Activated T-helper 17 cell treated with anti-CD3 and anti-CD28 coated beads, Interleukin-2, amount 50 U/mL, for 72 hours (primary cell): ENCODE results near the gene EEIG1. TPM values are rescaled to one million over a fixed set of nuclear protein-coding genes. Genes with fewer than 3 reads are reported as not detected.
"Not testable (repeated sequence)": the region's sequence is repeated elsewhere in the genome, so short reads cannot be mapped to it uniquely, and the experiment has no call there.

Experiments
- ATAC-seq: fragments of 150-1000 bp; cut with Tn5 transposase; replicated peaks from 2 replicates; pipeline ENCODE4 v1.10.0; 2021; ENCODE audit warnings: mild to moderate bottlenecking, moderate library complexity
- H3K27ac Mint-ChIP-seq: one replicate; pipeline ENCODE4 v1.8.0; 2022; ENCODE audit warnings: mixed read lengths
- H3K27me3 Mint-ChIP-seq: one replicate; pipeline ENCODE4 v1.8.0; 2022; ENCODE audit warnings: mixed read lengths
- H3K36me3 Mint-ChIP-seq: one replicate; pipeline ENCODE4 v1.8.0; 2022; ENCODE audit warnings: low read depth, mild to moderate bottlenecking, mixed read lengths
- H3K4me1 Mint-ChIP-seq: one replicate; pipeline ENCODE4 v1.8.0; 2022; ENCODE audit warnings: mixed read lengths
- H3K4me3 Mint-ChIP-seq: one replicate; pipeline ENCODE4 v1.8.0; 2022; ENCODE audit warnings: mild to moderate bottlenecking, mixed read lengths
- H3K9me3 Mint-ChIP-seq: one replicate; pipeline ENCODE4 v1.8.0; 2022; ENCODE audit warnings: mixed read lengths
- total RNA-seq, 2 donors: library from RNA; stranded (reverse); gene quantifications; one replicate each; pipeline ENCODE4 v1.2.3, GENCODE V29; 2022

The EEIG1 gene
- total RNA-seq: 10 to 100 TPM; 29.6 to 37.8 TPM

DNA sequence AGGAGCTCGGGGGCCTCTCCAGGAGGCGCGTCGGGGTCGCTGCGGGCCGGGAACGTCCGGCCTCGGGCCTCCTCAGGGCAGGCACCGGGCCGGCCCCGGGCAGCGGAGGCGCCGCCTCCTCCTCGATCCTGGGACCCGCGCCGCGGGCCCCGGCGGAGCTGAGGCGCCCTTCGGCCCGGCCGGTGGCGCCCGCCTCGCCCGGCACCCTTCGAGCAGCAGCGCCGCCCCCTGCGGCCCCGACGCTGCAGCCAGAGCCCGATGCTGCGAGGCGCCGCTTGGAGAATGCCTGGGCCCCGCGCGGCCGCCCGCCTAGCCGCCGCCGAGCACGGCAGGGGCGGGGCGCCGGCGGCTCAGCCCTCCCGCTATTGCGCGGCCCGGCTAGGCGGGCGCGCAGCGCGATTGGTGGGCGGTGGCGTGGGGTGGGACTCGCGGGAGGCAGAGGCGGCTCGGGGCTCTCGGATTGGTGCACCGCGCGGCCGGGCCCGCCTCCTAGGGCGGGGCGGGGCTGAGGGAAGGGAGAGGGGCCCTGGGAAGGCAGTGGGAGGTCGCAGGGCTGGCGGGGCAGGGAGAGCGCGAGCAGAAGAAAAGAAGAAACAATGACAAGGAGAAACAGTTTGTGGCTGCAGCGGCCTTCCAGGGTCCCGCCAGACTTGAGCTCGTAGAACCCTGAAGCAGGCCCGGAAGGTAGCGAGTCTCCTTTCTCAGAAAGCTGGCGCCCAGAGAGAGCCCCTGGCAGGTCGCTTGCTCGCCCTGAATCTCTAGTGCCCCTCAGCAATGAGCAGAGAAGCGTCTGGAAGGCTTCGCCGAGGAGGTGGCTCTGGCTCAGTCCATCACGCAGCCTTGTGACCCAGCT lies at the start of gene EEIG1:
TSS of gene EEIG1 (minus strand) at position 284 of the 853 bp plus-strand sequence. CDS start 852 bp downstream, outside the sequence.
- peak; percentile 91 for ATAC-seq
- Mint-ChIP-seq H3K27me3 (no peaks in the 10 kb centered on the region), H3K4me3 (peak within 1 kb of the TSS; percentile 96)

DNA sequence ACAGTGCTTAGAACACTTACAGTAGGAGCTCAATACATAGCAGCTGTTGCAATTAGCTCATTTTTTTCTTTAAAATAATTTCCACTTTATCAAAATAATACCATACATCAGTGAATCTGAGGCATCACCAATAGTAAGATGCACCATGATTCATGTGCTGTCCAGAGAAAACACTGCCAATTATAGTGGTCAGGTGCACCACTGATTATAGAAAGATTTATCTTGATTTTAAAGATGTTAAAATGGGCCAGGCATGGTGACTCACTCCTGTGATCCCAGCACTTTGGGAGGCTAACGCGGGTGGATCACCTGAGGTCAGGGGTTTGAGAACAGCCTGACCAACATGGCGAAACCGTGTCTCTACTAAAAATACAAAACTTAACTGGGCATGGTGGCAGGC lies 46.9 kb upstream of the EEIG1 start:
- ATAC-seq: no peak
- Mint-ChIP-seq H3K4me3 (peak overlapping the region; percentile 84), H3K4me1 (peaks cover 37% of the 10 kb centered on the region), H3K27ac (peak overlapping the region; percentile 97), H3K9me3 (no peaks in the 10 kb centered on the region), H3K36me3 (peaks cover 11% of the 10 kb centered on the region), H3K27me3 (no peaks in the 10 kb centered on the region)

More for the DNA sequence above, at the start of gene EEIG1:
- no peaks in the 10 kb centered on the region for H3K9me3 Mint-ChIP-seq
- H3K36me3 Mint-ChIP-seq: peaks cover 6% of the 10 kb centered on the region
- H3K27ac Mint-ChIP-seq: peak within 1 kb of the TSS; percentile 90
- H3K4me1 Mint-ChIP-seq: peaks cover 25% of the 10 kb centered on the region

GRCh38 chr9:128026773-128027541 lies 46.2 kb upstream of the EEIG1 start:
- Mint-ChIP-seq H3K36me3 (peaks cover 11% of the 10 kb centered on the region), H3K4me3 (peak overlapping the region; percentile 84), H3K4me1 (peaks cover 37% of the 10 kb centered on the region), H3K9me3 (no peaks in the 10 kb centered on the region), H3K27ac (peak overlapping the region; percentile 97), H3K27me3 (no peaks in the 10 kb centered on the region)
- ATAC-seq: peak; percentile 65

DNA sequence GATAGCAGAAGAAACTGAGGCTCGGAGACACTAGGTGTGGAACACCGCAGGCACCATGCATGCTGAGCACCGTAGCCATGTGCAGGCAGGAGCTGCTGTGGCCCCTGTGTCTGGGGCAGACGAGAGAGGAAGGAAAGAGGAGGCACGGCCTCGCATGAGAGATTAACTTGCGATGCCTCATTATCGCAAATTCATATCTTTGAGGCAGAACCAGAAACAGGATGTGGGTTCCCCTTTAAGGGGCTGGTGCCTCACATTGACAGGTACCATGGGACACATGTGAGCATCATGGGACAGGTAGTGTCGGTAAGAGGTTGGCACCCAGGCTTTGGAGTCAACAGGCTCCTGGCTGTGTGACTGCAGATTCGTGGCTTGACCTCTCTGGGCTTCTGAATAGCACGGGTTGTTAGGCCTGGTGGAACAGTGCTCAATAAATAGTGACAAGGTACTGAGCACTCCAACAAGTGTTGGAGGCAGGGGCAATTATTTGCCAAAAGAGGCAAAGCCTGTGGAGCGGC lies 45.5 kb upstream of the EEIG1 start:
- Mint-ChIP-seq H3K36me3 (peaks cover 11% of the 10 kb centered on the region), H3K27me3 (no peaks in the 10 kb centered on the region), H3K9me3 (no peaks in the 10 kb centered on the region), H3K4me3 (peak overlapping the region; percentile 84), H3K4me1 (peaks cover 38% of the 10 kb centered on the region), H3K27ac (peak overlapping the region; percentile 97)
- peak; percentile 55 for ATAC-seq

DNA sequence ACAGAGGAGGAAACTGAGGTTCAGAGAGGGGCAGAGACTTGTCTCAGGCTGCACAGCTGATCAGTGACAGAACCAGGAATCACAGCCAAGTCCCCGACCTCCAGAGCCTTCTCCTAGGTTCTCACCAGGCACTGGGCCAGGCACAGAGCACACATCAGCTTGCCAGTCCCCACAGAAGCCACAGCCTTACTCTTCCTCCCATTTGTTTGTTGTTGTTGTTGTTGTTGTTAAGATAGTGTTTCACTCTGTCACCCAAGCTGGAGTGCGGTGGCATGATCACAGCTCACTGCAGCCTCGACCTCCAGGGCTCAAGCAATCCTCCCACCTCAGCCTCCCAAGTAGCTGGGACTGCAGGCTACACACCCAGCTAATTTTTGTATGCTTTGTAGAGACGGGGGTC lies 44.9 kb upstream of the EEIG1 start:
- Mint-ChIP-seq H3K4me1 (peaks cover 41% of the 10 kb centered on the region), H3K27me3 (no peaks in the 10 kb centered on the region), H3K36me3 (peaks cover 7% of the 10 kb centered on the region), H3K27ac (peak overlapping the region; percentile 97), H3K9me3 (no peaks in the 10 kb centered on the region), H3K4me3 (peak overlapping the region; percentile 84)
- ATAC-seq: no peak

GRCh38 chr9:128024761-128025308 lies 44.0 kb upstream of the EEIG1 start:
- Mint-ChIP-seq H3K4me1 (peaks cover 41% of the 10 kb centered on the region), H3K4me3 (peak overlapping the region; percentile 84), H3K9me3 (no peaks in the 10 kb centered on the region), H3K27me3 (no peaks in the 10 kb centered on the region), H3K27ac (no peak overlapping the region), H3K36me3 (peaks cover 6% of the 10 kb centered on the region)
- ATAC-seq: no peak

DNA sequence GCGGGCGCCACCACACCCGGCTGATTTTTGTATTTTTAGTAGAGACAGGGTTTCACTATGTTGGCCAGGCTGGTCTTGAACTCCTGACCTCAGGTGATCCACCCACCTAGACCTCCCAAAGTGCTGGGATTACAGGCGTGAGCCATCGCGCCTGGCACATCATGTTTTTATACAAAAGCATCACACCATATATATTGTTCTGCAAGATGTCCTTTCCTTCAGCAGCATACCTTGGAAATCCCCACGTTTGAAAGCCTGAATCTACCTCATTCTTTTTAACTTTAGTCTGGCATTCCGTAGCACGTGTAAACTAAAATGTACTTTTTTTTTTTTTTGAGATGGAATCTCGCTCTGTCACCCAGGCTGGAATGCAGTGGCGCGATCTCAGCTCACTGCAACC lies 42.9 kb upstream of the EEIG1 start:
- Mint-ChIP-seq H3K4me3 (peak overlapping the region; percentile 32), H3K4me1 (peaks cover 41% of the 10 kb centered on the region)
- H3K27me3 Mint-ChIP-seq, H3K27ac Mint-ChIP-seq, H3K9me3 Mint-ChIP-seq, H3K36me3 Mint-ChIP-seq, ATAC-seq: not testable (repeated sequence)

- Mint-ChIP-seq H3K36me3 (peaks cover 6% of the 10 kb centered on the region), H3K4me3 (no peak overlapping the region), H3K4me1 (peaks cover 41% of the 10 kb centered on the region), H3K27me3 (no peaks in the 10 kb centered on the region), H3K9me3 (no peaks in the 10 kb centered on the region), H3K27ac (no peak overlapping the region)
- no peak for ATAC-seq
Observed at GRCh38 chr9:128022886-128023285, 42.1 kb upstream of the EEIG1 start.

- Mint-ChIP-seq H3K4me3 (no peak overlapping the region), H3K9me3 (no peaks in the 10 kb centered on the region), H3K27ac (peak overlapping the region; percentile 2), H3K4me1 (peaks cover 28% of the 10 kb centered on the region), H3K36me3 (no peaks in the 10 kb centered on the region), H3K27me3 (no peaks in the 10 kb centered on the region)
- ATAC-seq: no peak
Observed at GRCh38 chr9:128021098-128021497, 40.3 kb upstream of the EEIG1 start.

GRCh38 chr9:128020692-128021091 lies 39.9 kb upstream of the EEIG1 start:
- no peak for ATAC-seq
- Mint-ChIP-seq H3K36me3 (no peaks in the 10 kb centered on the region), H3K27me3 (no peaks in the 10 kb centered on the region), H3K4me3 (no peak overlapping the region), H3K9me3 (no peaks in the 10 kb centered on the region), H3K4me1 (peaks cover 24% of the 10 kb centered on the region), H3K27ac (peak overlapping the region; percentile 2)

GRCh38 chr9:128015696-128016095 lies 34.9 kb upstream of the EEIG1 start:
- no peak overlapping the region for H3K27ac Mint-ChIP-seq
- ATAC-seq: no peak
- no peaks in the 10 kb centered on the region for H3K36me3 Mint-ChIP-seq
- no peaks in the 10 kb centered on the region for H3K9me3 Mint-ChIP-seq
- peaks cover 2% of the 10 kb centered on the region for H3K4me1 Mint-ChIP-seq
- no peaks in the 10 kb centered on the region for H3K27me3 Mint-ChIP-seq
- H3K4me3 Mint-ChIP-seq: no peak overlapping the region

GRCh38 chr9:128011071-128011817 lies 30.5 kb upstream of the EEIG1 start:
- H3K4me3 Mint-ChIP-seq: no peak overlapping the region
- H3K27me3 Mint-ChIP-seq: no peaks in the 10 kb centered on the region
- peak overlapping the region; percentile 54 for H3K27ac Mint-ChIP-seq
- H3K36me3 Mint-ChIP-seq: peaks cover 9% of the 10 kb centered on the region
- no peak for ATAC-seq
- peaks cover 25% of the 10 kb centered on the region for H3K4me1 Mint-ChIP-seq
- H3K9me3 Mint-ChIP-seq: peaks cover 8% of the 10 kb centered on the region

DNA sequence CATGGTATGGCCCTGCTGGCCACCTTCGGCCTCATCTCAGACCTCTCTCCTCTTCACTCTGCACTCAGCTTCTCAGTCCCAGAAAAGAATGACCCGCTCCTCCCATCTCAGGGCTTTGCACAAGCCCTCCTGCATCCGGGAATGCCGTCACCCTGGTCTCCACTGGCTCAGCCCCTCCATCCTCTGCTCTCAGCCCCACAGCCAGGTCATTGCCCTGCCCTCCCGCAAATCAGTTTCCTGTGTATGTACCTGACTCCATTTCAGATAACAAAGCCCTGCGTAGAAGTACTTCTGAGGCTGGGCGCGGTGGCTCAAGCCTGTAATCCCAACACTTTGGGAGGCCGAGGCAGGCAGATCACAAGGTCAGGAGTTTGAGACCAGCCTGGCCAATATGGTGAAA lies 28.9 kb upstream of the EEIG1 start:
- H3K27ac Mint-ChIP-seq: no peak overlapping the region
- peaks cover 8% of the 10 kb centered on the region for H3K9me3 Mint-ChIP-seq
- no peaks in the 10 kb centered on the region for H3K27me3 Mint-ChIP-seq
- no peak for ATAC-seq
- H3K4me1 Mint-ChIP-seq: peaks cover 25% of the 10 kb centered on the region
- H3K4me3 Mint-ChIP-seq: no peak overlapping the region
- peaks cover 9% of the 10 kb centered on the region for H3K36me3 Mint-ChIP-seq

DNA sequence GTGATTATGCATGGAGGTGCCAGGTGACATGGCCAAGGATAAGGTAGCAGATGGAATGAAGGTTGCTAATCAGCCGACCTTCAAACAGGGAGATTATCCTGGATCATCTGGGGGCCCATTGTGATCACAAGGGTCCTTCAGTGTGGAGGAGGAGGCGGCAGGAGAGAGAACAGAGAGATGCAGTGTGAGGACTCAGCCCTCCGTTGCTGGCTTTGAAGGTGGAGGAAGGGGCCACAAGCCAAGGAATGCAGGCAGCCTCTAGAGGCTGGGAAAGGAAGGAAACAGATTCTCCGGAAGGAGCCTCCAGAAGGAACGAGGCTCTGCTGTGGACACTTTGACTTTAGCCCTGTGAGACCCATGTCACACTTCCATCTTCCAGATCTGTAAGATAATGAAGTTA lies 27.4 kb upstream of the EEIG1 start:
- Mint-ChIP-seq H3K9me3 (peaks cover 8% of the 10 kb centered on the region), H3K27me3 (no peaks in the 10 kb centered on the region), H3K27ac (peak overlapping the region; percentile 89), H3K4me1 (peaks cover 25% of the 10 kb centered on the region), H3K36me3 (peaks cover 9% of the 10 kb centered on the region), H3K4me3 (peak overlapping the region; percentile 84)
- ATAC-seq: no peak
